Mesenchymal stem cell (in vitro differentiated cells and primary cell): Measurements from ENCODE around the gene KIAA1217.
A peak's percentile ranks its signal among the peaks of the same experiment; 100 is the strongest.

Source experiments
- DNase-seq: peaks from one replicate; pipeline ENCODE4 v3.0.0-alpha.2; 2013
- H2AFZ ChIP-seq: one replicate; pipeline ENCODE4 v1.6.1; 2013; ENCODE audit warnings: low read depth, mild to moderate bottlenecking, control low read depth, inconsistent platforms, low read length, moderate library complexity
- H2AK5ac ChIP-seq: 2 replicates; pipeline ENCODE4 v1.6.1; 2013; ENCODE audit warnings: low read length, moderate library complexity, mild to moderate bottlenecking, inconsistent platforms; ENCODE audit not compliant: severe bottlenecking
- H2BK120ac ChIP-seq: one replicate; pipeline ENCODE4 v1.6.1; 2013; ENCODE audit warnings: low read depth, mild to moderate bottlenecking, inconsistent platforms, low read length, moderate library complexity
- H2BK12ac ChIP-seq, 2 experiments: one replicate each; pipeline ENCODE4 v1.6.1; 2013; ENCODE audit warnings: inconsistent platforms in 2 of 2, low read length in 2 of 2, mild to moderate bottlenecking in 2 of 2, moderate library complexity in 2 of 2, control low read depth in 1 of 2
- H2BK15ac ChIP-seq: one replicate; pipeline ENCODE4 v1.6.1; 2013; ENCODE audit warnings: mild to moderate bottlenecking, low read depth, inconsistent platforms; ENCODE audit not compliant: poor library complexity, severe bottlenecking
- H2BK5ac ChIP-seq: 2 replicates; pipeline ENCODE4 v1.6.1; 2013; ENCODE audit warnings: low read depth, mild to moderate bottlenecking, low read length, control low read depth, inconsistent platforms; ENCODE audit not compliant: poor library complexity, severe bottlenecking
- H3K14ac ChIP-seq, 2 experiments: one replicate each; pipeline ENCODE4 v1.6.1; 2013; ENCODE audit warnings: inconsistent platforms in 2 of 2, low read length in 2 of 2, control low read depth in 1 of 2, mild to moderate bottlenecking in 1 of 2, moderate library complexity in 1 of 2
- H3K18ac ChIP-seq, 2 experiments: one replicate each; pipeline ENCODE4 v1.6.1; 2013; ENCODE audit warnings: inconsistent platforms in 2 of 2, low read length in 2 of 2, control low read depth in 1 of 2, low read depth in 1 of 2, mild to moderate bottlenecking in 1 of 2
- H3K23ac ChIP-seq, 2 experiments: one replicate each; pipeline ENCODE4 v1.6.1; 2013; ENCODE audit warnings: inconsistent platforms in 2 of 2, low read length in 2 of 2, mild to moderate bottlenecking in 2 of 2, moderate library complexity in 2 of 2, control low read depth in 1 of 2
- H3K27ac ChIP-seq: 2 replicates; pipeline ENCODE4 v1.5.1; 2013; ENCODE audit warnings: mild to moderate bottlenecking, moderate library complexity, low read length, control low read depth, inconsistent platforms; ENCODE audit not compliant: poor library complexity, severe bottlenecking
- H3K27me3 ChIP-seq, 2 experiments: 2 replicates each; pipeline versions ENCODE4 v1.6.1 to v1.7.0; 2013; ENCODE audit warnings: low read length in 2 of 2, mild to moderate bottlenecking in 2 of 2, moderate library complexity in 2 of 2, control low read depth in 1 of 2, inconsistent platforms in 1 of 2; ENCODE audit not compliant: control insufficient read depth in 1 of 2, insufficient read depth in 1 of 2
- H3K36me3 ChIP-seq, 2 experiments: 2 replicates each; pipeline versions ENCODE4 v1.6.1 to v1.7.0; 2013; ENCODE audit warnings: low read length in 2 of 2, control low read depth in 1 of 2, inconsistent platforms in 1 of 2, low read depth in 1 of 2, mild to moderate bottlenecking in 1 of 2; ENCODE audit not compliant: insufficient read depth in 2 of 2, control insufficient read depth in 1 of 2
- H3K4ac ChIP-seq, 2 experiments: one replicate each; pipeline ENCODE4 v1.6.1; 2013; ENCODE audit warnings: inconsistent platforms in 2 of 2, low read length in 2 of 2, mild to moderate bottlenecking in 2 of 2, moderate library complexity in 2 of 2, control low read depth in 1 of 2, low read depth in 1 of 2
- H3K4me1 ChIP-seq: 2 replicates; pipeline ENCODE4 v1.6.1; 2013; ENCODE audit warnings: low read depth, low read length, control low read depth; ENCODE audit not compliant: control insufficient read depth, insufficient read depth
- H3K4me2 ChIP-seq: 2 replicates; pipeline ENCODE4 v1.6.1; 2013; ENCODE audit warnings: low read length, mild to moderate bottlenecking, inconsistent platforms; ENCODE audit not compliant: poor library complexity, severe bottlenecking
- H3K4me3 ChIP-seq, 2 experiments: 2 replicates each; pipeline versions ENCODE4 v1.5.1 to v1.7.0; 2013; ENCODE audit warnings: low read length in 2 of 2, mild to moderate bottlenecking in 2 of 2, control low read depth in 1 of 2, low read depth in 1 of 2; ENCODE audit not compliant: insufficient read depth in 1 of 2
- H3K79me1 ChIP-seq: replicated peaks from 2 replicates; pipeline ENCODE4 v1.6.1; 2013; ENCODE audit warnings: mild to moderate bottlenecking, control low read depth, low read length, inconsistent platforms; ENCODE audit not compliant: poor library complexity, severe bottlenecking
- H3K9ac ChIP-seq: 2 replicates; pipeline ENCODE4 v1.7.0; 2013; ENCODE audit warnings: mild to moderate bottlenecking, low read length, moderate library complexity
- H3K9me3 ChIP-seq: 2 replicates; pipeline ENCODE4 v1.7.0; 2013; ENCODE audit warnings: mild to moderate bottlenecking, low read length; ENCODE audit not compliant: control insufficient read depth
- H4K8ac ChIP-seq: one replicate; pipeline ENCODE4 v1.6.1; 2013; ENCODE audit warnings: inconsistent platforms, mild to moderate bottlenecking, low read length, moderate library complexity
- H4K91ac ChIP-seq: one replicate; pipeline ENCODE4 v1.6.1; 2013; ENCODE audit warnings: mild to moderate bottlenecking, low read length, inconsistent platforms
- WGBS: methylation state at CpG from one replicate; pipeline ENCODE4 v1.1.7; 2013; ENCODE audit warnings: mixed read lengths; 5-methylcytosine and 5-hydroxymethylcytosine counted together

Gene KIAA1217

DNA sequence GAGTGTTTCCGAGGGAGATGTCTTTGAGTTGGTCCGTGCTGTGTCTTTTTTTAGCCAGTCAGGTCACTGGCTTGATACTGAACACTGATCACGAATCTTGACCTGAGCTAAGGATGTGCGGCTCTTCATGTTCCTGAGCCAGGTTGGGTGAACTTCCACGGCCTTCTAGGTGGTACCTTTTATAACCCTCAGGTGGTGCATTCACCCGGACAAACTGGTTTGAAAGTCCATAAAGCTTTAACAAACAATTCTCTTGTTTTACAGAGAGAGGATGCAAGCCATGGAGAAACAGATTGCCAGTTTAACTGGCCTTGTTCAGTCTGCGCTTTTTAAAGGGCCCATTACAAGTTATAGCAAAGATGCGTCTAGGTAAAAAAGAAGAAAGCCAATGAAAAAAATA, 285.3 kb downstream of the KIAA1217 start:
- Histone ChIP-seq H3K4me3 (no peak overlapping the region), H3K9ac (no peak overlapping the region), H2BK5ac (no peak overlapping the region), H3K36me3 (peaks cover 13 to 77% of the 10 kb centered on the region in 2 experiments), H2BK12ac (no peak overlapping the region), H3K79me1 (peaks cover 12% of the 10 kb centered on the region), H3K18ac (no peak overlapping the region), H3K4ac (no peak overlapping the region), H3K4me2 (no peak overlapping the region), H4K91ac (no peak overlapping the region), H2AK5ac (no peak overlapping the region), H4K8ac (no peak overlapping the region), H3K27ac (no peak overlapping the region), H2AFZ (no peak overlapping the region), H3K4me1 (peaks cover 3% of the 10 kb centered on the region), H3K23ac (no peak overlapping the region), H3K9me3 (no peaks in the 10 kb centered on the region), H3K14ac (no peak overlapping the region), H2BK15ac (no peak overlapping the region), H3K27me3 (no peaks in the 10 kb centered on the region), H2BK120ac (no peak overlapping the region)
- DNase-seq: no peak
- 96% methylated on average over 7 of the region's 8 CpGs for WGBS

GRCh38 chr10:24494777-24495176, 285.8 kb downstream of the KIAA1217 start:
- no peak overlapping the region for H2BK120ac ChIP-seq
- H3K23ac ChIP-seq: no peak overlapping the region
- H3K4me2 ChIP-seq: no peak overlapping the region
- no peak for DNase-seq
- no peak overlapping the region for H4K91ac ChIP-seq
- no peak overlapping the region for H2BK12ac ChIP-seq
- H3K9ac ChIP-seq: no peak overlapping the region
- peaks cover 3% of the 10 kb centered on the region for H3K4me1 ChIP-seq
- no peak overlapping the region for H2BK15ac ChIP-seq
- H3K14ac ChIP-seq: peak overlapping the region in 1 of 2 experiments; percentile 61
- H3K27ac ChIP-seq: no peak overlapping the region
- no peak overlapping the region for H3K18ac ChIP-seq
- peaks cover 12% of the 10 kb centered on the region for H3K79me1 ChIP-seq
- WGBS: 90% methylated on average over 5 of the region's 6 CpGs
- no peak overlapping the region for H4K8ac ChIP-seq
- no peak overlapping the region for H3K4ac ChIP-seq
- H2AFZ ChIP-seq: no peak overlapping the region
- peaks cover 16 to 77% of the 10 kb centered on the region in 2 experiments for H3K36me3 ChIP-seq
- H2BK5ac ChIP-seq: no peak overlapping the region
- H3K9me3 ChIP-seq: no peaks in the 10 kb centered on the region
- no peak overlapping the region for H3K4me3 ChIP-seq
- H2AK5ac ChIP-seq: no peak overlapping the region
- no peaks in the 10 kb centered on the region for H3K27me3 ChIP-seq

DNA sequence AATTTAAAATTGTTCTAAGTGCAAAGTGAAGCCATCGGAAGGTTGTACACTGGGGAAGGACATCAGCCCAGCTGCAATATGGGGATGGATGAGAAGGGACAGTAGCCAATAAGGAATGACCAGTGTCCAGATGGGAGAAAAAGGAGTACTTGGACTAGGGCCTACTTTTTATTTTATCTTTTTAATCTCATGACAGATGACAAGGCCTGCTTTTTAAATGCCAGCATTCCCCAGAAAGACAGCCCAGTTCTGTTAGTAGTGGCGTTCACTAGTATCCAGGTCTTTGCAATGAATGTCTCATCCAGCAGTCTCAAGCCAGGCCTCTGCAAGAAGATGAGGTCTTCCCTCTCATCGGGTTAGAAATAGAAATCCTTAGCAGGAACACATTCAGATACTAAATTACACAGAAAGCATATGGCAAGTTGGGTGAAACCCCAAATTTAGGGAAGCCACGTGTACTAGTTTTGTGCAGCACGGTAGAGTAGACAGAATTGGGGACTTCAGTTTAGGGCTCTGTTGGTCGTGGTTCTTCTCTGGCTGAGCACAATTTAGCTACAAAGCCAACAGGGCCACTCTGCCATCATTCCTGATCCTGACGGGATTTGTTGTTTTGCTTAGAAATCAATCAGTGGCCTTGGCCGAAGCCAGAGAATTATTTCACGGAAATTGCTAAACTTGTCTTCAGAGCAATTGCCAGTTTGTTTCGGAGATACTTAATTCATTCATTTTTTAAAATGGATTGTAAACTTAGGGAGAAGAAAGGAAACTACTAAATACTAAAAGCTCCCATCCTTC, 286.9 kb downstream of the KIAA1217 start:
- Histone ChIP-seq H2AFZ (no peak overlapping the region), H4K91ac (no peak overlapping the region), H3K27me3 (no peaks in the 10 kb centered on the region), H4K8ac (no peak overlapping the region), H2BK12ac (no peak overlapping the region), H3K18ac (no peak overlapping the region), H3K27ac (no peak overlapping the region), H3K4me3 (no peak overlapping the region), H3K23ac (no peak overlapping the region), H2BK15ac (no peak overlapping the region), H3K4me2 (no peak overlapping the region), H3K9me3 (no peaks in the 10 kb centered on the region), H3K4ac (no peak overlapping the region), H3K14ac (no peak overlapping the region), H3K79me1 (peaks cover 8% of the 10 kb centered on the region), H2BK120ac (no peak overlapping the region), H2BK5ac (no peak overlapping the region), H2AK5ac (no peak overlapping the region), H3K9ac (no peak overlapping the region), H3K4me1 (peaks cover 3% of the 10 kb centered on the region), H3K36me3 (peaks cover 15 to 70% of the 10 kb centered on the region in 2 experiments)
- WGBS: 94% methylated on average over 9 of the region's 10 CpGs
- no peak for DNase-seq

DNA sequence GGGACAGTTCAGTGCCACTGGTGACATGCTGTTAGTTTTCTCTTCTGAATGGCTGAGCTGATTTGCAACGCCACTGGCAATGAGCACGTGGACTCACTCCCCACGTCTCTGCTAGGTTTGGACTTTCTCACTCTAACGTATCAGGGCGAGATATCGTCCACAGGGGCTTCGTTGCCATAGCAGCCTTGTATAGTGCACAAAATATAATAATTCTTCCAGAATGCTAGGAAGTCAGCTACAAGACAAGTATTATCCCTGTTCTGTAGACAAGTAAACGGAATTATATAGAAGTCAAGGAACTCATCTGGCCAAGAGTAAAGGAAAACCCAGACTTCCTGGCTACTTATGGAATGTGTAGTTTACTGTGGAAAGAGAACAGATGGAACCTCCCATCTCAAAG, 288.0 kb downstream of the KIAA1217 start:
- 92% methylated on average over 8 of the region's 8 CpGs for WGBS
- H2AK5ac ChIP-seq: no peak overlapping the region
- peaks cover 7% of the 10 kb centered on the region for H3K79me1 ChIP-seq
- H4K91ac ChIP-seq: no peak overlapping the region
- H3K9ac ChIP-seq: no peak overlapping the region
- no peak overlapping the region for H2AFZ ChIP-seq
- no peak overlapping the region for H3K4me2 ChIP-seq
- no peaks in the 10 kb centered on the region for H3K9me3 ChIP-seq
- no peak overlapping the region for H2BK120ac ChIP-seq
- no peak overlapping the region for H2BK12ac ChIP-seq
- no peak overlapping the region for H3K18ac ChIP-seq
- no peak overlapping the region for H3K4ac ChIP-seq
- H3K27me3 ChIP-seq: no peaks in the 10 kb centered on the region
- no peak overlapping the region for H4K8ac ChIP-seq
- H3K4me1 ChIP-seq: peaks cover 3% of the 10 kb centered on the region
- H3K27ac ChIP-seq: no peak overlapping the region
- peaks cover 19 to 71% of the 10 kb centered on the region in 2 experiments for H3K36me3 ChIP-seq
- no peak overlapping the region for H2BK15ac ChIP-seq
- no peak overlapping the region for H3K4me3 ChIP-seq
- H3K14ac ChIP-seq: no peak overlapping the region
- H3K23ac ChIP-seq: no peak overlapping the region
- H2BK5ac ChIP-seq: no peak overlapping the region
- DNase-seq: no peak
